SK-N-SH (cell line): ENCODE data around the gene OSBPL2. TPM values are rescaled to one million over a fixed set of nuclear protein-coding genes. Genes with fewer than 3 reads are reported as not detected.
A peak's percentile ranks its signal among the peaks of the same experiment; 100 is the strongest.

Experiments used
- CTCF ChIA-PET: fragments of 300-600, 350-600 bp; formaldehyde crosslinking; extraction: SDS; loops from one replicate; lab custom pipeline; 2021; lab: Yijun Ruan, JAX
- POLR2A ChIA-PET: fragments of 350-600 bp; sonication (Branson Sonifier 250); formaldehyde crosslinking; extraction: SDS; loops from one replicate; lab custom pipeline; 2020; ENCODE audit warnings: antibody characterized with exemption, inconsistent platforms; lab: Yijun Ruan, JAX
- DNase-seq: peaks from one replicate; pipeline ENCODE4 v3.0.0; 2012
- H2AFZ ChIP-seq: fragments of 200-600 bp; sonication (generic); 2 replicates; pipeline ENCODE4 v1.8.1; 2016; ENCODE audit warnings: antibody characterized with exemption, mild to moderate bottlenecking, low read depth
- H3F3A ChIP-seq: fragments of 200-600 bp; sonication (generic); replicated peaks from 2 replicates; pipeline ENCODE3; 2016; ENCODE audit warnings: antibody characterized with exemption, mild to moderate bottlenecking; ENCODE audit not compliant: insufficient read depth
- H3K27ac ChIP-seq, 2 experiments: fragments of 200-500 bp in 1 of 2; fragments of 200-600 bp in 1 of 2; sonication (Bioruptor generic) in 1 of 2; sonication (generic), shearing (Covaris generic) in 1 of 2; 2 replicates each; pipeline versions ENCODE4 v1.5.1 to v1.6.1; 2014 to 2016; ENCODE audit warnings: low read depth in 2 of 2, inconsistent platforms in 1 of 2, low read length in 1 of 2, mild to moderate bottlenecking in 1 of 2, mixed read lengths in 1 of 2
- H3K27me3 ChIP-seq: fragments of 200-600 bp; sonication (generic), shearing (Covaris generic); 2 replicates; pipeline ENCODE4 v1.6.1; 2016; ENCODE audit warnings: mixed run types; ENCODE audit not compliant: insufficient read depth
- H3K36me3 ChIP-seq, 2 experiments: fragments of 200-500 bp in 1 of 2; fragments of 200-600 bp in 1 of 2; sonication (Bioruptor generic) in 1 of 2; sonication (generic) in 1 of 2; replicated peaks in 1 of 2; 2 replicates each; pipeline versions ENCODE3 to v1.5.1; 2014 to 2016; ENCODE audit warnings: low read length in 1 of 2, mild to moderate bottlenecking in 1 of 2; ENCODE audit not compliant: insufficient read depth in 2 of 2, control insufficient read depth in 1 of 2
- H3K4me1 ChIP-seq, 2 experiments: fragments of 200-500 bp in 1 of 2; fragments of 200-600 bp in 1 of 2; sonication (Bioruptor generic) in 1 of 2; sonication (generic), shearing (Covaris generic) in 1 of 2; 2 replicates each; pipeline versions ENCODE4 v1.5.1 to v1.6.1; 2014 to 2016; ENCODE audit warnings: low read depth in 1 of 2, low read length in 1 of 2, mixed run types in 1 of 2; ENCODE audit not compliant: insufficient read depth in 2 of 2, control insufficient read depth in 1 of 2
- H3K4me2 ChIP-seq: fragments of 200-600 bp; sonication (generic), shearing (Covaris generic); 2 replicates; pipeline ENCODE4 v1.6.1; 2017; ENCODE audit warnings: mixed run types
- H3K4me3 ChIP-seq, 2 experiments: fragments of 200-500 bp in 1 of 2; fragments of 200-600 bp in 1 of 2; sonication (Bioruptor generic) in 1 of 2; sonication (generic), shearing (Covaris generic) in 1 of 2; 2 replicates each; pipeline versions ENCODE4 v1.5.1 to v1.8.1; 2014 to 2016; ENCODE audit warnings: low read depth in 2 of 2, inconsistent platforms in 1 of 2, low read length in 1 of 2, mild to moderate bottlenecking in 1 of 2, mixed read lengths in 1 of 2, moderate library complexity in 1 of 2
- H3K79me2 ChIP-seq: fragments of 200-600 bp; sonication (generic); 2 replicates; pipeline ENCODE4 v1.8.1; 2017; ENCODE audit warnings: mild to moderate bottlenecking; ENCODE audit not compliant: insufficient read depth
- H3K9ac ChIP-seq: fragments of 200-600 bp; sonication (generic); 2 replicates; pipeline ENCODE4 v1.6.1; 2017; ENCODE audit warnings: mixed run types
- H3K9me2 ChIP-seq: fragments of 200-600 bp; sonication (generic); 2 replicates; pipeline ENCODE4 v1.6.1; 2017; ENCODE audit warnings: mixed run types
- H3K9me3 ChIP-seq: fragments of 200-600 bp; sonication (generic); 2 replicates; pipeline ENCODE4 v1.6.1; 2017; ENCODE audit warnings: mixed run types, mild to moderate bottlenecking, moderate library complexity
- H4K20me1 ChIP-seq: fragments of 200-600 bp; sonication (generic); 2 replicates; pipeline ENCODE4 v1.6.1; 2017; ENCODE audit warnings: mild to moderate bottlenecking, mixed run types; ENCODE audit not compliant: insufficient read depth
- CHD2 ChIP-seq: fragments of 150-350 bp; IDR thresholded peaks from 2 replicates; pipeline ENCODE4 v1.6.1; 2018; ENCODE audit warnings: low read length; ENCODE audit not compliant: partially characterized antibody
- EP300 ChIP-seq, 2 experiments: IDR thresholded peaks; 2 replicates each; pipeline versions ENCODE4 v1.4.0 to v1.6.1; 2012; ENCODE audit warnings: borderline replicate concordance in 1 of 2, low read depth in 1 of 2, low read length in 1 of 2
- FOSL2 ChIP-seq: IDR thresholded peaks from 2 replicates; pipeline ENCODE4 v1.4.0; 2012; ENCODE audit warnings: low read depth, mild to moderate bottlenecking, moderate library complexity, borderline replicate concordance
- NRF1 ChIP-seq: IDR thresholded peaks from 2 replicates; pipeline ENCODE4 v1.6.1; 2012; ENCODE audit warnings: low read depth, mild to moderate bottlenecking, low read length
- RAD21 ChIP-seq: IDR thresholded peaks from 2 replicates; pipeline ENCODE4 v1.6.1; 2012; ENCODE audit warnings: mild to moderate bottlenecking, low read length
- REST ChIP-seq: IDR thresholded peaks from 2 replicates; pipeline ENCODE4 v1.6.1; 2012; ENCODE audit warnings: mild to moderate bottlenecking, low read depth, low read length, moderate library complexity
- RFX5 ChIP-seq: IDR thresholded peaks from 2 replicates; pipeline ENCODE4 v1.6.1; 2012; ENCODE audit warnings: mild to moderate bottlenecking, improper control_type of control experiment, low read length
- RXRA ChIP-seq: IDR thresholded peaks from 2 replicates; pipeline ENCODE4 v1.4.0; 2012; ENCODE audit warnings: low read depth, mild to moderate bottlenecking, borderline replicate concordance
- SMC3 ChIP-seq: IDR thresholded peaks from 2 replicates; pipeline ENCODE4 v1.6.1; 2012; ENCODE audit warnings: low read depth, low read length, improper control_type of control experiment
- TCF12 ChIP-seq: IDR thresholded peaks from 2 replicates; pipeline ENCODE4 v1.4.0; 2012
- YY1 ChIP-seq: IDR thresholded peaks from 2 replicates; pipeline ENCODE4 v1.4.0; 2012; ENCODE audit warnings: low read depth, mild to moderate bottlenecking
- WGBS: methylation state at CpG from one replicate; pipeline ENCODE4 v1.1.6; 2017; ENCODE audit warnings: low lambda C conversion rate; 5-methylcytosine and 5-hydroxymethylcytosine counted together
- polyA plus RNA-seq, 3 experiments: library from polyadenylated mRNA; depleted of rRNA; stranded (reverse); fragments of >200 nt; gene quantifications; 2 replicates each; pipeline ENCODE4 v1.2.3, GENCODE V29; 2012
- TF ChIP-seq, protein P1 (sequence below): fragments of 150-350 bp; IDR thresholded peaks from 2 replicates; pipeline ENCODE4 v1.6.1; 2017; ENCODE audit warnings: antibody characterized with exemption, low read length, low read depth, borderline replicate concordance

Gene OSBPL2
- polyA plus RNA-seq, 1 of the 3 experiments (the other 2 are of a cell fraction), result 17.7 TPM

GRCh38 chr20:62227591-62227976 lies 10.7 kb upstream of the OSBPL2 start (continued):
- TF ChIP-seq, protein P1, sequence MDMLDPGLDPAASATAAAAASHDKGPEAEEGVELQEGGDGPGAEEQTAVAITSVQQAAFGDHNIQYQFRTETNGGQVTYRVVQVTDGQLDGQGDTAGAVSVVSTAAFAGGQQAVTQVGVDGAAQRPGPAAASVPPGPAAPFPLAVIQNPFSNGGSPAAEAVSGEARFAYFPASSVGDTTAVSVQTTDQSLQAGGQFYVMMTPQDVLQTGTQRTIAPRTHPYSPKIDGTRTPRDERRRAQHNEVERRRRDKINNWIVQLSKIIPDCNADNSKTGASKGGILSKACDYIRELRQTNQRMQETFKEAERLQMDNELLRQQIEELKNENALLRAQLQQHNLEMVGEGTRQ, result no peak
- no peak for TF ChIP-seq REST

GRCh38 chr20:62227977-62228958 lies 10.1 kb upstream of the OSBPL2 start:
- Histone ChIP-seq H3K36me3 (no peaks in the 10 kb centered on the region), H4K20me1 (no peaks in the 10 kb centered on the region), H3K4me2 (no peak overlapping the region), H3K9me2 (no peaks in the 10 kb centered on the region), H3K9ac (no peak overlapping the region), H3K4me1 (peaks cover 0 to 21% of the 10 kb centered on the region in 2 experiments; a peak in 1 of 4 replicates), H3K27ac (no peak overlapping the region), H3K4me3 (no peak overlapping the region), H3K9me3 (no peaks in the 10 kb centered on the region), H3F3A (peaks cover 7% of the 10 kb centered on the region), H3K79me2 (no peaks in the 10 kb centered on the region), H3K27me3 (peaks cover 16% of the 10 kb centered on the region; the same call in 1 of the 2 replicates), H2AFZ (no peak overlapping the region)
- WGBS, result 74% methylated on average over 27 of the region's 37 CpGs
- ChIA-PET POLR2A (no interaction called here), CTCF (interaction anchor here (0.7 to 1.1 kb wide), 3 partner anchors 8 to 17 kb away, joined by 3 to 4 read pairs (median 3); no protein-coding TSS in a partner anchor)
- DNase-seq, result peak; percentile 40
- no peak for TF ChIP-seq YY1
- TF ChIP-seq NRF1, result no peak
- TF ChIP-seq, protein P1, result no peak
- TF ChIP-seq RXRA, result no peak
- no peak for TF ChIP-seq CHD2
- TF ChIP-seq TCF12, result no peak
- no peak for TF ChIP-seq RAD21
- TF ChIP-seq FOSL2, result no peak
- no peak for TF ChIP-seq EP300 (IDR thresholded peaks at IDR 0.05; ENCODE audit: borderline replicate concordance in 1 of 2, low read depth in 1 of 2, low read length in 1 of 2)
- no peak for TF ChIP-seq RFX5
- no peak for TF ChIP-seq SMC3
